Raji (cell line): ENCODE data around the gene LINC00237.

Experiments used
- POLR2A ChIP-seq: IDR thresholded peaks from 2 replicates; pipeline ENCODE4 v1.6.1; 2011; ENCODE audit warnings: low read depth, low read length, control low read depth; ENCODE audit not compliant: insufficient read depth

LINC00237 gene

GRCh38 chr20:21047981-21048380 is 58.2 kb downstream of the LINC00237 start:
- TF ChIP-seq POLR2A, result no peak

GRCh38 chr20:21046413-21047070 is 59.6 kb downstream of the LINC00237 start:
- no peak for TF ChIP-seq POLR2A
